ENCODE data around the gene SLC66A2. TPM values are rescaled to one million over a fixed set of nuclear protein-coding genes. Genes with fewer than 3 reads are reported as not detected.

The SLC66A2 gene
- total RNA-seq, 2 experiments from 2014 or later = 29.2 to 30.7 TPM

DNA sequence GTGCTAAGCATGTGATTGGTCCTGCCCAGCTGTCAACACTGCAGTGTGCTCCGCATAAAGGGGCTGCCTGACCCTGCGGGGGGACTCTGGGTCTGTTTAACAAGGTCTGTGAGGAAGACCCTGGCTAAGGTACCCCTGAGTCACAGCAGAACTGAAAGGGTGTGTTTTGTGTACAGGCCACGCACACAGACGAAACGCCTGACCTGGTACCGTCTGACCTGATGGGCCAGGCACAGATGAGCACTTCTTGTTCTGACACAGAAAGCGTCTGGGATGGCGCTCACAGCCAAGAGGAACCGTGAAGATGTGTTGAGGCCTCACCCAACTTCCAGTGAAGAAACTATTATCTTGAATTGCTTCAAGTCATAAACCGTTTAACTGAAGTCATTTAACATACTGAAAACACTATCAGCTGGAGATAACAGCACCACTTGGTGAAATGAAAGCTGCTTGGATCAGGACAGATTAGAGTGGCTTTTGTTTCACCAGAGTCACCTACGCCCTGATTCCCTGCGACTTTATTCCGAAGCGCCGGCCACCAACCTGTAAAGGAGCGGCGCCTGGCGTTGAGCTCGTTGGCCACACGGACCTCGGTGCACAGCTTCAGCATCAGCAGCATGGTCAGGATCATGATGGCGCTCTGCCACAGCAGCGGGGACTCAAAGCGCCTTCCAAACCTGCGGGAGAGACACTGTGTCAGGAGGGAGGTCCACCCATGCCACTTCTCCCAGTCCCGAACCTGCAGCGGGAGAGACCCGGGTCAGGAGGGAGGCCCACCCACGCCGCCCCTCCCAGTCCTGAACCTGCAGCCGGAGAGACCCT, 8.5 kb downstream of the SLC66A2 start:
- ChIA-PET CTCF (no interaction called here), POLR2A (no interaction called here)

DNA sequence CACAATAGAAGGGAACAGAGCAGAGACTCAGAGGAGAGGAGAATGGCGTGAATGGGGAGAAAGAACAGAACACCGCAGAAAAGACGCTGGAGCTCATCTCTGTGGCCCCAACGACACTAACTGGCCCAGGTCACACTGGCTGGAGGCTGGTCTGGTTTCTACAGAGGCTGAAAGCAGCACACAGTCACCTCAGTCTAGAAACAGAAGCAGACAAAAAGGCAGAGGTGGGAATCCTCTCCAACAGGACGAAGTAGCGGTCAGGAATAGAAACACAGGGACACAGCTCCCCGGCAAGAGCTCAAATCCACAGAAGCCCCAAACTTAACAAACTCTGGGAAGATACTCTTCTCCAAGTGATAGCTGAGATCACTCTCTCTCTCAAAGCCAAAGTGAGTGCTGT, 9.2 kb downstream of the SLC66A2 start:
- POLR2A ChIA-PET = no interaction called here
- CTCF ChIA-PET = no interaction called here

DNA sequence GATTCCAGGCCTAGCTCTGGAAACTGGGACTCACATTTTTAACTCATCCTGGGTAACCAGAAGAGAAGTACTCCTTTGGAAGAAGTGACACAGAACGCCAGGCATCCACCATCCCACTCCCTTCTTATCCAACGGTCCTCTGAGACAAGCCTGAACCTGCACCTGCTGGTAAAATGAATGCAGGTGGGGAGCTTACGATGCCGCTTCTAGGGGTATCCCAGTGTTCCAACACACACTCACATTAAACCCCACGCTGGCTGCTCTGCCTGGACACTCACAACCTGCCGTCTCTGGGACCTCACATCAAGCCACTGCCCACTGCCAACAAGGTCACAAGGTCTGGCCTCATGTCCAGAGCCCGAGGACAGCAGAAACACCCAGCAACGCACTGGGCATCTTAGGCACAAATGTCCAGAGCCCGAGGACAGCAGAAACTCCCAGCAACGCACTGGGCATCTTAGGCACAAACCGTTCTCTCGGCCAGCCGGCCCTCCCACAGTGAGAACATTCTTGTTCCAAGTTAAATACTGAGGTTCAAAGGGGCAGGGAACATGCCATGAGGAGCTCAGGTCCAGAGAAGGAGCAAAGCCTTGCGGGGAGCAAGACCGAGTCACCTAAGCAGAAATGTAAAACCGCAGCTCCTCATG, 9.9 kb downstream of the SLC66A2 start:
- POLR2A ChIA-PET = no interaction called here
- CTCF ChIA-PET = no interaction called here

DNA sequence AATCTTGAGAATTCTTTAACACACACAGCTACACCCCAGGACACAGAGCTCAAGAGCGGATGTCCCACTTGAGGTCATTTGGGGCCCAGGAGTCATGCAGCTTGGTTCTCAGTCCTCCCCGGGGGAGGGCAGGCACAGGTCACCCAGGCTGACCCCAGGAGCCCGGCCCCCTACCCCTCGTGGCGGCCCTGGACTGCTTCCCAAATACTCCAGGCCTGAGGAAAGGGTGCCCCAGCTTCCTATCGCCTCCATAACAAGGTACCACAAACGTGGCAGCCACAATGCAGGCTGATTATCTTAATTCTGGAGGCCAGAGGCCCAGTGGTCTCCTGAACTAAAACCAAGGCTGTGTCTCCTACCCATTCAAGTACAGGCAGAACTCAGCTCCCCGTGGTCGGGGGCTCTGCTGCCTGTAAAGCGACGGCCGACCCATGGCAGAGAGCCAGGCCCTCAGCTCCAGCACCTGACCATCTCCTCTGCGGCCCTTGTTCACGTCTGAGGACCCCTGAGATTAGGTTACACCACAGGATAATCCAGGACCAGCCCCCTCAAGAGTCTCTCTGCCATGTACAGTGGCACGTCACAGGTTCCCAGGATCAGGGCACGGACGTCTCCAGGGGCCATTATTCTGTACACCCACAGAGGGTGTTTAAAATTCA, 10.5 kb downstream of the SLC66A2 start:
- POLR2A ChIA-PET = no interaction called here
- CTCF ChIA-PET = no interaction called here

DNA sequence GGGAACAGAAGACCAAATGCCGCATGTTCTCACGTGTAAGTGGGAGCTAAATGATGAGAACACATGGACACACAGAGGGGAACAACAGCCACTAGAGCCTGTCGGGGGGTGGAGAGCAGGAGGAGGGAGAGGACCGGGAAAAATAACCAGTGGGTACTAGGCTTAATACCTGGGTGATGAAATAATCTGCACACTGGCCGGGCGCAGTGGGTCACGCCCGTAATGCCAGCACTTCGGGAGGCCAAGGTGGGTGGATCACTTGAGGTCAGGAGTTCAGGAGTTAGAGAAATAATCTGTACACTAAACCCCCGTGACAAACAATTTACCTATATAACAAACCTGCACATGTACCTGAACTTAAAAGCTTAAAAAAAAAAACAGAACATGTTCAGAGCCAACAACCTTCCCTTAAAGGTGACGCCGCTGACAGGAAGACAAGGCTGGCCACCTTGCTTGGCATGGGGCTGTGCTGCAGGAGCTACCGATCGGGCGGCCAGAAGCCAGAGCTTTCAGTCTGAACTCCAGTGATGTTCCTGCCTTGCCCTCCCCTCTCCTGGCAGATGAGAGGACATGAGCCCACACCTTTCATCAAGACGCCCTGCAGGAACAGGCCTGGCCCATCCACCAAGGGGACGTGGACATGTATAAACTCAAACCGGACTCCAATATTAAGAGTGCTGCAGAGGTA, 11.2 kb downstream of the SLC66A2 start:
- CTCF ChIA-PET = no interaction called here
- POLR2A ChIA-PET = no interaction called here

DNA sequence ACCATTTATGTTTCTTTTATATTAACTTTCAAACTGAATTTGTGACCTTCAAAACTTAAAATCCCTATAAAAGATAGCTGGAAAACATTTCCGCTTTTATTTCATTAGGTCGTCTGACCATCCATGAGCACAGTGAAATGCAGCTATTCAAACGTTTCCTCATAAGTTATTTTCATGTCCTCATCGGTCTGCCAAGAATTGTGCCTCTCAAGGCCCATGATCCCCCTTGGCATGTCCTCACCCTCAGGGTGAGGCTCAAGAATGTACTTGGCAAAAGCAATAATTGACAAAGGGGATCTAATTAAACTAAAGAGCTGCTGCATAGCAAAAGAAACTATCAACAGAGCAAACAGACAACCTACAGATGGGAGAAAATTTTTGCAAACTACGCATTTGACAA, 12.4 kb downstream of the SLC66A2 start:
- CTCF ChIA-PET = no interaction called here
- POLR2A ChIA-PET = no interaction called here

DNA sequence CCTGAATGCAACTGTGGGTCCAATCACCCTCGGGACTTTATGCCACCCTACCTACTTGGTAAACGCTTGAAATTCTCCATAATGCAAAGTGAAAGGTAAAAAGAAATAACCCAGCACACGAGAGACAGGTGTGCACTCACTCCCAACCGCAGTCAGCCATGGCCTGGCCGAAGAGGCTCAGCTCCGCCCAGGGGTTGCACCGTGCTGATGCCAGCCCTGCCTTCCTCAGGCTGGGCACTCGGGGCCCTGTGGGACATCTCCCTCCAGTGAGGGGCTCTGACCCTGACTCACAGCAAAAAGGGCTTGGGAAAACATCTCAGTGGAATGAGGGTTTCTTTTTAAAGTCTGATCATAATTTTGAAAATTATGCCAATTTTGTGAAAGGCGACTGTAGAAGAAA, 13.3 kb downstream of the SLC66A2 start:
- ChIA-PET CTCF (no interaction called here), POLR2A (no interaction called here)

DNA sequence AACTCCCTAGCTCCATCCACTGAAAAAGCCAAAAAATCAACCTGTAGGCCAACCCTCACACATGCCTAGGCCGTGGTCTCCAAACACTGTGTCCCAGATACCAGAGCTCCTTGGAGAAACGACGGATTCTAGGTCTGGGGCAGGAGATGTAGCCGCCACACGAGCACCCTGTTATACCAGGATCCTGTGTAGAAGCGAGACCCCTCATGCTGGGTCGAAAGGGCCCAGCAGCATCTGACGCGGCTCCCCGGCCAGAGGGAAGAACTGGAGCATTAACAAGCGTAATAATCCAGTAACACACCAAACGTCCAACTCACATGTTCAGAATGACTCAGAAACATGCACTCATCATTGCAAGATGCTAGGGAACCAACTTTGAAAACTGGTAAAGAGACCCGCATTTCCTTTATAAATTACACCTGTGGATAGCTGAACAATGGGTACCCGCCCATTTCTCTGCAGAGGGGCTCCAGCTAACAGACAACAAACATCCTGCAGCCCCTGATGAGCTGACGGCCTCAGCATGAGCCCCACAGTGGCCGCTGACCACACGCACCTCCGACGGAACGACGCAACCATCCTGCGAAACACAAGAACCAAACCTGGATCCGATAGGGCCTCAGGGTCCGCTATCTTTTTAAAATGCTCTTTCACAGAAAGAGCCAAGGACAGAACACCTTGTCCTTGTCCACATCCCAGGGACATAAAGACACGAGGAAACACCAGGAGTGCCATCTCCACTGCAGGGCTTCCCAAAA, 14.2 kb downstream of the SLC66A2 start:
- CTCF ChIA-PET = no interaction called here
- POLR2A ChIA-PET = interaction anchor here (0.6 kb wide), 1 partner anchor 15 kb away, joined by 6 read pairs; no protein-coding TSS in a partner anchor

DNA sequence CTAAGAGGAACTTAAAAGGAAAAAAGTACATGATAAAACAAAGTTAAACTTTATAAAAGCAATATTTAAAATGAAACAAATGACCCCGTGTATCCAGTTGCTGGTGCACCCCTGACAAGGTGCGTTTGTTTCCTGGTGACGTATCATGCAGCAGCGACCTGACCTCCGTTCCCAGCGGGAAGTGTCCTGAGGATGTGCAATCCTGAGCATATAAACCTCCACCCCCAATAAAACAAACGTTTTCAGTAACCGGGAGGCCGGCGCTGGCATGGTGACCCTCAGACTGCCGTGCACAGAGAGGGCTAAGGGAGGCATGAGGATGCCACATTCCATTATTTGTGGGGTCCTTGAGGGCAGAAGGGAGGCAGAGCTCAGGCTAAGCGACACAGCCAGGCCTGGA, 14.8 kb downstream of the SLC66A2 start:
- POLR2A ChIA-PET = no interaction called here
- CTCF ChIA-PET = no interaction called here

DNA sequence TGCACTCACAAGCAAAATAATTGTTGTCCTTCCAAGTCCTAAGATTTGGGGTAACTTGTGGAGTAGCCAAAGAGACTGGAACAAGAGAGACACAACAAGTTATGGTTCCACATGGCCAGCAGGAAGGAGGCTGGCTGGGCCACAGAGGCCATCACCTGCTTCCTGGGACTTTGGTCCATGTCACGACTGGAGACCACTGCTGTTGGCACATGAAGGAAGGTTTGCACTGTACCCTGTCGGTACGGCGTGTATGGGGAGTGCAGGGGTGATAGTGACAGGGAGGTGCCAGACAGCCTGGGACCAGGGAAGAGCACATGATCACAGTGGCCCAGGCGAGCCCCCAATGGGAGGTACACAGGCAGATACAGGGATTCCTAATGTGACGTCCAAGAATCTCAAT, 15.5 kb downstream of the SLC66A2 start:
- CTCF ChIA-PET = no interaction called here
- POLR2A ChIA-PET = no interaction called here

DNA sequence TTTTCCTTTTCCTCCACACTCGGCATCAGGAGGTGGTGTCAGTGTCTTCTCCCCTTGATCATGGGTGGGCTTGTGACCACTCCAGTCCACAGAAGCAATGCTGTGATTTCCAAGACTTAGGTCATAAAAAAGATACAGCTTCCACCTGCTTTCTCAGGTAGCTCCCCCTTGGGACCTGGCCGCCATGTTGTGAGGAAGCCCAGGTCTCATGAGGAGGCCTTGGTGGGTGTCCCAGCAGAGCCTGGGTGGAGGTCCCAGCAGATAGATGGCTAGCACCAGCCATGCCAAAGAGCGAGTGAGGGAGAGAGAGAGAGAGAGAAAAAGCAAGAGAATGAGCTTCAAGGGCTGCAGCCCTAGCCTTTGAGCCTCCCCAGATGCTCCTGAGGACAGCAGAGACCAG, 16.0 kb downstream of the SLC66A2 start:
- ChIA-PET CTCF (no interaction called here), POLR2A (no interaction called here)

DNA sequence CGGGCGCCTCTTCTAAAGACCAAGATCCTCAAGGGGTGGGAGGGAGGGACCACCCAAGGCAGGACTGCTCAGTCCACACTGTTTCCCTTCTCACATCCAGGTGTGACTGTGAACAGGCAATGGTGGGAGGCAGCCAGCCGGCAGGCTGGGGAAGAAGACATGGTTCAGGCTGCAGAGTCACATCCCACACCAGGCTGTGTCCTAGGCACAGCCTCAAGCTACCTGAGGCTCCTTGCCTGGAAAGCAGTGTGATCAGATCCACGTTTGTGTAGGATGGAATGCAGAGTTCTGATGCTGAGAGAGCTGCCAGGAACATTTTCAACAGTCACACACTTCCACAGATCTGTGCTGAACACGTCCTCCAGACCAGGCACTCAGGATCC, 16.4 kb downstream of the SLC66A2 start:
- CTCF ChIA-PET = no interaction called here
- POLR2A ChIA-PET = no interaction called here

DNA sequence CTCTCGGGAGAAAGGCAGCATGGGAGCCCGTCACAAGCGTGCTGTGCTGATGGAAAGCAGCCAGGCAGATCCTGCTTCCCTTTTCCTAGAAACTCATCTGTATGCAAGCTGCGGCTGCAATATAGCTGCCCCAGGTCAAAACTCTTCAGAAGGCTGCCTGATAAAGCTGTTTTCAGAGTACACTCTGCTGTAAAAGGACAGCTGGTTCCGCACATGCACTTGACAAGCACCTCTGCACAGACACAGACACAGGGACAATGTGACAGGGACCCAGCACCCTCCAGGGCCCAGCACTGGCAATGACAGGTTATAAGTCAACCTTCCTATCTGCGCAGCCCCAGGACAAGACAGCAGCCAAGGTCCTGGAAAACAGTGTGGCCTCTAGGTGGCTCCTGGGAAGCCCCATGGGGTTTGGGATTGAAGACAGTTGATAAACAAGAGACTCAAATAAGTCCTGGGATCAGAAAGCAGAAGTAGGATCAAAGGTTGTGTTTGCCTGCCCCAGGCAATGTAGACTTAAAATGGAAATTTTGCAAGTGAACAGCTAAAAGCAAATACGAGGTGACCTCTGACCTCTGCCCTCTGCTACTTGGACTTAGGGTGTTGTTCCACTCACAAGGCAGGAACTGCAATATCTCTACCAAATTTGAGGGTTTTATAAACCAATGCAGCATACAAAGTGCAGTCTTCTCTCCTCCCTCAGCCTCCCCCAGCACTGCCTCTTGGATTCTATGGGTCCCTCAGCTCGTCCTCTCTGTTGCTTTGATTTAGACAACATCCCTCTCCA, 16.9 kb downstream of the SLC66A2 start:
- ChIA-PET CTCF (no interaction called here), POLR2A (no interaction called here)

DNA sequence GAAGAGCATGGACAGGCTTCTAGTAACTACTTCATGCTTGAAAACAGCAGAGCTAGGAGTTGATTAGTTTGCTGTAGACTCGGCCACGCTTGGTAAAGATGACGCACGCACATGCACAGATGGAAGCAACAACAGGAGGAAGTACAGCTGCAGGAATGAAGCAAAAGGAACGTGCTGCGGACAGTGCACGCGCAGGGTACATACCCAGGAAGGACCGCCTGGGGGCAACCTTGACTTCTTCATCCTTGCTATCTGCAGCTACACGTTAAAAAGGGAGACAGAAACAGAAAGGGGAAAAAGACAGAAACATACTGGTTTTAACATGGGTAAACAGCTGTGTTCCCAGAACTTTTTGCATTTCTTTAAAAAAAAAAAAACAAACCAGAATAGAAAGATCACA, 17.7 kb downstream of the SLC66A2 start:
- ChIA-PET POLR2A (no interaction called here), CTCF (no interaction called here)

DNA sequence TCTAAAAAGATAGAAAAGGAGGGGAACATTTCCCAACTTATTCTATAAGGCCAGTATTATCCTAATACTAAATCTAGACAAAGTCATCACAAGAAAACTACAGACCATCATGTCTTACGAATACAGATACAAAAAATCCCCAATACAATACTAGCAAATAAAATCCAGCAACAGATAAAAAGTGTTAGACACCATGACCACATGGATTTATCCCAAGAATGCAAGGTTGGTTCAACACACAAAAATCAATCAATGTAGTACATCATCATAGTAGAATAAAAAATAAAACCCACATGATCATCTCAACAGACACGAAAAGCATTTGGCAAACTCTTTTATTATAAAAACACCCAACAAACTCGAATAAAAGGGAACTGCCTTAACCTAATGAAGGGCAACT, 18.5 kb downstream of the SLC66A2 start:
- ChIA-PET POLR2A (no interaction called here), CTCF (no interaction called here)

DNA sequence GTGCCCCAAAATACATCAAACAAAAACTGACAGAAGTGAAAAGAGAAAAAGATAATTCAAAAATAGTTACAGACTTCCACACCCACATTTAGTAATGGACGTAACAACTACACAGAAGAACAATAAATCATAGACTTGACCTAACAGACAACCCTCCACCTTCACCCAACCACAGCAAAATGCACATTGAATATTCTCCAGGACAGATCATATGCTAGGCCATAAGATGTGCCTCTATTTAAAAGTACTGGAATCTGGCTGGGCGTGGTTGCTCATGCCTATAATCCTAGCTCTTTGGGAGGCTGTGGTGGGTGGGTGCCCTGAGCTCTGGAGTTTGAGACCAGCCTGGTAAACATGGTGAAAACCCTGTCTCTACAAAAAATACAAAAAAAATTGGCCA, 20.0 kb downstream of the SLC66A2 start:
- POLR2A ChIA-PET = no interaction called here
- CTCF ChIA-PET = no interaction called here

DNA sequence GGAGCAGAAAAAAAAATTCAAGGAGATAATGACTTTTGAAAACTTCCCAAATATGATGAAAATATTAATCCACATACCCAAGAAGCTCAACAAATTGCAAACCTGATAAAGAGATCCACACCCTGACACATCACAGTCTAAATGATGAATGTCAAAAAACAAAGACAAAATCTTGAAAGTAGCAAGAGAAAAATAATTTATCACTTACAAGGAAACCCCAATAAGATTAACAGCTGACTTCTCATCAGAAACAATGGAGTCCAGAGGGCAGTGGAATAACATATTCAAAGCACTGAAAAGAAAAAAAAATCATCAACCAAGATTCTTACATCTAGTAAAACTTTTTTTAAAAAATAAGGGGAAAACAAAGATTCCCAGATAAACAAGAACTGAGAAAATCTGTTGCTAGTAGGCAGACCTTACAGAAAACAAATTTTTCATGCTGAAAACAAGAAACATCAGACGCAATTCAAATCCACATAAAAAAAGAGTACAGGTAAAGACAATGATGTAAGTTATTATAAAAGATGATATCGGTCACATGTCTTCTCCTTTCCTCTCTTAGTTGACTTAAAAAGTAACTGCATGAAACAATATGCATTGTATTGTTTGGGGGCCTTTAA, 21.3 kb downstream of the SLC66A2 start:
- CTCF ChIA-PET = no interaction called here

DNA sequence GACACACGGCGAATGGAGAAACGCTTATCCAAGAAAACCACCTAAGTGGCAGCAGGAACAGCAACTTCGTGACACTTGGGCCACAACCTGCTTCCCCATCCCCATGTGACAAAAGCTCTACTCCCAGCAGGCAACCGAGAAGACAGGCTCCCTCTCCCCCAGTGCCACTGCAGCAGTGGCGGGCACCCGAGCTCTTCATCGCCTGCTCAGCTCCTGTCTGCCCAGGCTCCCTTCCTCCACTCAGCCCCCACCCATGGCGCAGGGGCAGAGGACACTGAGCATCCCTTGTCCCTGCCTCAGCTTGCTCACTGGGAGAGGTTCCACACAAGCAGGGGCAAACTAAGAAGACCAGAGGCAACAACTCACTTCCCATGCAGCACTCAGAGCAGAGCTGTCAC, 22.9 kb downstream of the SLC66A2 start:
- ChIA-PET CTCF (interaction anchor here (1.2 kb wide), 1 partner anchor 53 kb away, joined by 3 read pairs; no protein-coding TSS in a partner anchor), POLR2A (no interaction called here)

More for the DNA sequence above, 21.3 kb downstream of the SLC66A2 start:
- POLR2A ChIA-PET = no interaction called here

Measured in activated CD8-positive, alpha-beta memory T cell treated with anti-CD3 and anti-CD28 coated beads for 36 hours (primary cell).